Activated CD8-positive, alpha-beta memory T cell treated with anti-CD3 and anti-CD28 coated beads for 1 hour (primary cell): ENCODE measurements around the gene BTBD1.
"Not testable (repeated sequence)": the region's sequence is repeated elsewhere in the genome, so short reads cannot be mapped to it uniquely, and the experiment has no call there.

Source experiments
- DNase-seq, 2 donors: peaks; one replicate each; pipeline ENCODE4 v3.0.0-alpha.2; 2020; ENCODE audit warnings: low read depth in 1 of 2; ENCODE audit errors: extremely low read depth in 1 of 2

BTBD1 gene

DNA sequence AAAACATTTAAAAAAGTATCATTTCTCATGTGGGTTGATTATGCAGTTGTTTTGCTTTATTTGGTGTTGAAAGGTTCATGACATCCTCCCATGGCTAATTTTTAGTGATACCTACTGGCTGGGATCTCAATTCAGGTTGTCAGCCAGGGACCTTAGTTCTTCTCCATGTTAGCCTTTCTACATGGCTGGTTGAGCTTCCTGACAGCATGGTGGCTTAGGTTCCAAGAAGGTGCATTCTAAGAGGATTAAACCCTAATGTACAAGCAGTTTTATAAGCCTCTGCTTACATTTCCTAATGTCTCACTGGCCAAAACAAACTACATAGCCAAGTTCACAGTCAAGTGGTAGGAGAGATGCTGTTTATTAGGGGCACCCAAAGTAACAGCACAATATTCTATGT is 31.0 kb upstream of the BTBD1 start:
- DNase-seq, result no peak

DNA sequence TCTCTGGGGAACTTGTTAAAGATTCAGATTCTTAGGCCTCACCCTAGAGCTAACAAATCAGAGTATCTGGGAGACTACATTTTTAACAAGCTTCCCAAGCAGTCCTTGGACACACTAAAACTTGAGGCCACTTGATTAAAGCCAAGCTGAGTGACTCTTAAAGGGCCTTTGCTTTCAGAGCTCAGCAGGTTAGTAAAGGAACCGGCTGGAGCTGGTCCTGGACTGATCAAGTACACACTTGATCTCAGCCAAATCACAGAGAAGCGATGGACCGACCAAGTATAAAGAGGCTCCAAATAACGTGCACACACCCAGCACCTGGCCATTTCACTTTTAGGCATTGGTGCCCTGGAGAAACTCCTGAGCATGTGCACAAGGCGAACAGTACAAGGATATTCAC is 27.5 kb upstream of the BTBD1 start:
- DNase-seq, result no peak

DNA sequence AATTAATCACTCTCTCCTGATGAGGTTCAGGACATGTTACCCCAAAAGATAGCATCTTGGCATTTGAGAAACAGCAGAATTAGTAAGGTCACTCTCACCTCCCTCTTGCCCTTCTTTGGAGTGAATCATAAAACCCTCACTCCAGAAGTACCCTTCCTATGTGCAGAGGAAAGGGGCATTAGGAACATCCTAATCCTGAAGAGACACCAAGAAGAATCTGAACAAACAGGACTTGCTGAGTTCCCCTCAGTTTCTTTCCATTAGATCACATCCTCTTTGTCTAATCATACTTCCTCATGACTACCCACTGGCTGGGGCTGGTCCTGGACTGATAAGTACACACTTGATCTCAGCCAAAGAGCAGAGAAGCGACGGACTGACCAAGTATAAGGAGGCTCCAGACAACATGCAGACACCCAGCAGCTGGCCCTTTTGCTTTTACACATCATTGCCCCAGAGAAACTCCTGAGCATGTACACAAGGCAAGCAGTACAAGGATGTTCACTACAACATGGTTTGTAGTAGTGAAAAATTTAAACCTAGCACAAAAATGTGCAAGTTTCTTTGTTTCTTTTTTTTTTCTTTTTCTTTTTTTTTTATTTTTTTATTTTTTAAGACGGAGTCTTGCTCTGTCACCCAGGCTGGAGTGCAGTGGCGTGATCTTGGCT is 25.4 kb upstream of the BTBD1 start:
- no peak for DNase-seq

DNA sequence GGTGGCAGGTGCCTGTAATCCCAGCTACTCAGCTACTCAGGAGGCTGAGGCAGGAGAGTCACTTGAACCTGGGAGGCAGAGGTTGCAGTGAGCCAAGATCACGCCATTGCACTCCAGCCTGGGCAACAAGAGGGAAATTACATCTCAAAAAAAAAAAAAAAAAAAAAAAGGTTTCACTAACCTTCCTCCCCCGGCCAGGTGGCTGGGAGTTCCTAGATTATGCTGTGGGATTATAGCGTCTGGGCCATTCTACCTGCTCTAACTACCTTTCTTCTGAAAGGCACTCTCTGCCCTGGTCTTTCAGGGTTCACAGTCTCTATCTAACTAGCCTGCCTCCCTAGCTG is 24.9 kb upstream of the BTBD1 start:
- DNase-seq, result not testable (repeated sequence)

DNA sequence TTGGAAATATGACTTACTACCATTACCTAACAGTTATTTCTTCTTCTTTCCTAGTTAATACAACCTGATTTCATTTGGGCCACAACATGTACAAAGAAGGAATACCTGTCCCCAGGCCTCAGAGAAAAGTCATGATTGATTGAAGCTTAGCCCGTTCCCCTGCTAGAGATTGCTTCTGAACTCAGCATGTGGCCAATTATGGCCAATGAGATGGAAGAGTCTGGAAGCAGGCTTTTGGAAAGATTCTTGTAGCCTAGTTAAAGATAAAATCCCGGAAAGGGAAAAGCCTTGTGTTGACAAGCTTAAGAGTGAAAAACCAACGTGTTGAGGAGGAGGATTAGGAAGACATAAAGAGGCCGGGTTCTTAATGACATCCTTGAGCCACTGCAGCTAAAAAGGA is 23.4 kb upstream of the BTBD1 start:
- no peak for DNase-seq

DNA sequence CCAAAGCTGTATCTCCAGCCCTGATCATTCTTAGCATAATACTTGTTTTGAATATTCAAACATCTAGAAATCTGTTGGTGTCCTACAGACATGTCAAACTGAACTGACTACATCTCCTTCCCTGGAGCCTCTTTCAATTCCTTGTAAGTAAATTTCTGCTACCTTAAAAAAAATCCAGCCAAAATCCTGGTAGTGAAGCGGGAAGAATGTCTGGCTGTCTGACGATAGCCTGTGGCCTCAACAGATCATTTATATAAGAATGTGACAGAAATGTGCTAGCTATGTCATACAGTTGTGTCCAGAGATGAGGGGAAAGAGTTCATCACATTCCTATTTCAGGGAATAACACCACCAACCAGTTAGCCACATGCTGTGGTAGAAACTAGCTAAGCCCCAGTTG is 21.8 kb upstream of the BTBD1 start:
- no peak for DNase-seq

DNA sequence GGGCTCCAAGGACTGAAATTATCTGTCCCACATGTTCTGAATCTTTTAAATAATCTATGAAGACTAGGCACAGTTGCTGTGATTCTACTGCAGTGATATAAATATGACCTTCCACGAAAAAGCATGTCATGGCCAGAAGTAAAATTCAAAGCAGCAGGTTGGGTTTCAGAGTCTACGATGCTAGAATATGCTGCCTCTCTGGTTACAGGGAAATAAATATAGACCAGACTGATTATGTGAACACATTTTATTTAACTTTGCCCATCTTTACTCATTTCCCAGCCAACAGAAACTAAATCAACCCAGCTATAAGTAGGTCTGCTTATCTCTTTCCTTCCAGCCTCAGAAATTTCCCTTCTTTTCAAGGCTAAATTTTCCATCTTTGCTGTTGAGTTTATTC is 20.5 kb upstream of the BTBD1 start:
- no peak for DNase-seq

DNA sequence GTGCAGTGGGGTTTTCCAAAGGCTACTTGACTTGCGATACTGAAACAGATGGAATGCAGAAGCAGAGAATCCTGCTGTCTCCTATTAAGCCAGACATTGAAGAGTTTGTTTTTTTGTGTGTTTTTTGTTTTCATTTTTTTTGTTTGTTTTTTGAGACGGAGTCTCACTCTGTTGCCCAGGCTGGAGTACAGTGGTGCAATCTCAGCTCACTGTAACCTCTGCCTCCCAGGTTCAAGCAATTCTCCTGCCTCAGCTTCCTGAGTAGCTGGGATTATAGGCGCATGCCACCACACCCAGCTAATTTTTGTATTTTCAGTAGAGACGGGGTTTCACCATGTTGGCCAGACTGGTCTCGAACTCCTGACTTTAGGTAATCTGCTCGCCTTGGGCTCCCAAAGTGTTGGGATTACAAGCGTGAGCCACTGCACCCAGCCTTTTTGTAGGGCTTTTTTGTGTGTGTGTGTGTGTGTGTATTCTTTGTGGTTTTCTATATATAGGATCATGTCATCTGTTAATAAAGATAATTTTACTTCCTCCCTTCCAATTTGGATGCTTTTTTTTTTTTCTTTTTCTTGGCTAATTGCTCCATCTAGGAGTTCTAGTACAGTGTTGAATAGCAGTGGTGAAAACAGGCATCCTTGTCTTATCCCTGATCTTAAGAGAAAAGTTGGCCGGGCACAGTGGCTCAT is 19.0 kb upstream of the BTBD1 start:
- DNase-seq, result not testable (repeated sequence)

DNA sequence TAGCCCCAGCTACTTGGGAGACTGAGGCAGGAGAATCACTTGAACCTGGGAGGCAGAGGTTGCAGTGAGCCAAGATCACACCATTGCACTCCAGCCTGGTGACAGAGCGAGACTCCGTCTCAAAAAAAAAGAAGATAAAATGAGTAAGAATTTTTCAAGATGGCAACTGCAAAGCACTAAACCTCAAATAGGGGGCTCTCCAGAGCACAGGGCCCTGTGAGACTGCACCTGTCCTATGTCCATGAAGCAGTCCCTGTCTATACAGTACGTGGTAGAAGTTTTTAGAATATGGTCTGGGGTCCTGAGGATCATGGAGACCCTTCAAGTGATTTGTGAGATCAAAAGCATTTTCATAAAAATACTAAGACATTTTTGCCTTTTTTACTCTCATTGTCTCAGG is 18.4 kb upstream of the BTBD1 start:
- DNase-seq, result not testable (repeated sequence)

DNA sequence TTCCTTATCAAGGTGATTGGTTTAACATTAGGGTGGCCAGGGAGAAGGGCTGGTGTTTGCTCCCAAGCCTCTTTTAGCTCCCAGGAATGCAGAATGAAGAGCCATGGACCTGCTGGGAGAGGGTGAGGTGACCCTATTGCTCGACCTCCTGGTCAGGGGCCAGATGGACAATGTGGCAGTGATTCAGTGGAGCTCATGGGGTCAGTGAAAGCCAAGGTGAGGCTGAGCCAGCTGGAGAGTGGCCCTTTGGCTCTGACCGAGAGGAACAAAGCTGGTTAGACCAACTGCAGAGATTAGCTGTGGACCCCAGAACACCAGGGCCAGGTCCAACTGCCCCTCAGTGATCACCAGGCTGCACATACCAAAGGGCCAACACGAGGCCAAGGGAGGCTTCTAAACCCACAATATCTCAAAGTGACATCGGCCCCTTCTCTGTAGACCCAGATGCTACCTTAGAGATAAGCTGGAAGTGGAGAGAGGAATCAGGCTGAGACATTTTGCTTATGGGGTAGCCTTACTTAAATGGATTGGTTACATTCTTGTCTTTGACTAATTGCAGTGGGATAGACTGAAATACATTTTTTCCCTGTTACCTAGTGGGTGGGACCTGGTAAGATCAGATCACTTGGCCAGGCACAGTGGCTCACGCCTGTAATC is 15.8 kb upstream of the BTBD1 start:
- DNase-seq, result no peak

DNA sequence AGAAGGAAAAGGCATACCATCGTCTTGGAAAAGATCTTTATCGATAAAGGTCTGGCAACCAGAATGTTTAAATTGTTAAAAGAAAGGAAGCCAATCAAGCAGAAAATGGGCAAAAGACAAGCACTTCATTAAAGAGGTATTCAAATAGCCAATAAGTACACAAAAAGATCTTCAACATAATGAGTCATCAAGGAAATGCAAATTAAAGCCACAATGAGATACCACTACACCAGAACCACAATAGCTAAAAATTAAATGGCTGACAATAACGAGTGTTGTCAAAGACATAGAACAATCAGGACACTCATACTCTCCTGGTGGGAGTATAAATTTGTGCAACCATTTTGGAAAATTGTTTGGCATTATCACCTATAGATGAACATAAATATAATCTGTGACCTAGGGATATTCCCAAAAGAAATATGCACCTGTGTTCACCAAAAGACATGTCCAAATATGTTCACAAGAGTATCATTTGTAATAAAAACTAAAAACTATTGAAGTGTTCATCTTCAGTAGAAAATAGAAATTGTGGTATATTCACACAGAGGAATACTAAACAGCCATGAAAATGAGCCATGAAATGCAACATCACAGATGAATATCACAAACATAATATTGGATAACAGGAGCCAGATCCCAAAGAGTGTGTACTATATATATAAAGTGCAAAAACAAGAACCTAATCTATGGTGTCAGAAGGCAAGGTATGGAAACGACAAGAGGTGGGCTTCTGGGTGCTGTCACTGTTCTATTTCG is 14.4 kb upstream of the BTBD1 start:
- no peak for DNase-seq

DNA sequence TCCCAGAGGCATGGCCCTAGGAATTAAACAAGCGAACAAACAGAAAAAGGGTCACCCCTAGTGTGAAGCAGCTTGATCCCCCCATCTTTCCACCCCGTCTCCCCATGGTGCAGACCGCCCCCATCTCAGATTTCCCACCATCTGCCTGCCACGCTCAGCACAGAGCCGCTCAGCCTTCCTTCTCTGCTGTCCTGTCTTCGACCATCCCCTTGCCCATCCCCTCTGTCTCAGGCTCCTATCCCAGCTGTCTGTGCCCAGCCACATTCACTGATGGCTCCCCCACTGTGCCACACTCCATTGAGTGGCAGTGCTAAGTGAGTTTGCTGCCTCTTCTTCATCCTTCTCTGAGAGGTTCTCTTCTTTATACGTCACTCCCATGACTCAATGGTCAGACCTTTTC is 11.7 kb upstream of the BTBD1 start:
- DNase-seq, result no peak

DNA sequence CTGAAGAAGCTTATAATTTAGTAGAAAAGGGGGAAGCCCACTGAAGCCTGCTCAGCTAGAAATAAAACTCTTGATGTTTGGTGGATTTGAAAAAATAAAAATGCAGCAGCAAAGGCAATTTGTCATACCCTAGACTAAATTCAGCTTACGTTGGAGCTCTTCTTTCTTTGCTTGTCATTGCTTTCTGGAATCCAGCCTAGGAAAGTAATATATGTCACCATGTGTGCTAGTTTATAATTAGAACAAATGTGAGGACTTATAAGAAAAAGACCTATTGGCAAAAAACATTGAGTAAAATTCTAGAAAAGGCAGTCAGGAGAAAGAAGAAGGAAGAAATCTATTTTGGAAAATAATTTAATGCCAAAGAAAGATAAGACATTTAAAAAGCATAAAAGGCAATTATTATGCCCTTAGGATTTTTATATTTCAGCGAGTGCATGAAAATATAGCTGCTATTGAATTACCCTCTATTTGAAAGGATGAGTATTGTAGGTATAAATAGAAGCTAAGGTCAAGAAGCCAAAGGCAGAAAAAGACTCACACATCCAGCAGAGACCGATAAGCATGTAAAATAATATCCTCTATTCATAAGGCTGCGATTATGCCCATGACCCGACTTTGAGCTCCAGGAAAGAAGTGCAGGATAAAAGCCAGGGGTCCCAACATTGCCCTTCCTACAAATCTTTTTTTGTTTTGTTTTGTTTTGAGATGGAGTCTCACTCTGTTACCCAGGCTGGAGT is 10.6 kb upstream of the BTBD1 start:
- no peak for DNase-seq

DNA sequence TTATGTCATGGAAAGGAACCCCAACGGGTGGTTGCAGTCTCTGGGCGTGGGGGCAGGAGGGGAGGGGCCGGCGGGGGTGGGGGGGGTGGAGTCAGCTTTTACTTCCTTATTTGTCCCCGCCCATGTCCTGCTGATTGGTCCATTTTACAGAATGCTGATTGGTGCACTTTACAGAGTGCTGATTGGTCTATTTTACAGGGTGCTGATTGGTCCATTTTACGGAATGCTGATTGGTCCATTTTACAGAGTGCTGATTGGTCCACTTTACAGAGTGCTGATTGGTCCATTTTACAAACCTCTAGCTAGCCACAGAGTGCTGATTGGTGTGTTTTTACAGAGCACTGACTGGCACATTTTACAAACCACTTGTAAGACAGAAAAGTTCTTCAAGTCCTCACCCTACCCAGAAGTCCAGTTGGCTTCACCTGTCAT is 2.2 kb upstream of the BTBD1 start:
- DNase-seq, result peak in 1 of 2 donors; percentile 20

DNA sequence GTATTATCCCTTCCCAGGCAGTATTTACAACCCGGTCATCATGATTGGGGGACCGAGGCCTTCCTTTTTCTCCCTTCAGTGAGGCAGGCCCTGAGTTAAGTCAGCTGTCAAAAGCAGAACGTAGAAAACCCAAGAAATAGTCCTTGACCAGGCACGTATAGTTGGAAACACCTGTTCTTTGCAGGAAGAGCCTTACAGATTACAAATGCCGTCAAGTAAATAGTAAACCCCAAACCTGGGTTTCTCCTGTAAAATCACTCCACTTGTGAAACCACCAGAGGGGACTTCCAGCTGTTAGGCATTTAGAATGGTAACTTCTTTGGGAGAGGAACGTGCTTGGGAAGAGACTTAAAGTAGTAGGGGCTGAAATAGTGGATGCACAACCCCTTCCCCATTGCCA is 1.0 kb upstream of the BTBD1 start:
- no peak for DNase-seq

DNA sequence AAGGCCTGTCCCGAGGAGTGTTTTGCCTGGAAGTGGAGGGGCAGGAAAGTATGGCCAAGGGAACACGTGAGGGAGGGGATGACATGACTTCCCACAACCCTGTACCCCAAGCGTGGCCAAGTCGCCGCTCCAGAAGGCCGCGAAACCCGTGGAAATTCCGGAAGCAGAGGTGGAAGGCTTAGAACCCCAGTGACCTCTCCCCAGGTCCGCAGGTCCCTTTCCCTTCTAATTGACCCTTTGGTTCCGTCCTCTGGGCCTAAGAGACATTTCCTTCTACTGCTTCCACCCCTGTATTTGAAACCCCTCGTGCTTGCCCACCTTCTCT is 548 bp upstream of the BTBD1 start:
- DNase-seq, result no peak

DNA sequence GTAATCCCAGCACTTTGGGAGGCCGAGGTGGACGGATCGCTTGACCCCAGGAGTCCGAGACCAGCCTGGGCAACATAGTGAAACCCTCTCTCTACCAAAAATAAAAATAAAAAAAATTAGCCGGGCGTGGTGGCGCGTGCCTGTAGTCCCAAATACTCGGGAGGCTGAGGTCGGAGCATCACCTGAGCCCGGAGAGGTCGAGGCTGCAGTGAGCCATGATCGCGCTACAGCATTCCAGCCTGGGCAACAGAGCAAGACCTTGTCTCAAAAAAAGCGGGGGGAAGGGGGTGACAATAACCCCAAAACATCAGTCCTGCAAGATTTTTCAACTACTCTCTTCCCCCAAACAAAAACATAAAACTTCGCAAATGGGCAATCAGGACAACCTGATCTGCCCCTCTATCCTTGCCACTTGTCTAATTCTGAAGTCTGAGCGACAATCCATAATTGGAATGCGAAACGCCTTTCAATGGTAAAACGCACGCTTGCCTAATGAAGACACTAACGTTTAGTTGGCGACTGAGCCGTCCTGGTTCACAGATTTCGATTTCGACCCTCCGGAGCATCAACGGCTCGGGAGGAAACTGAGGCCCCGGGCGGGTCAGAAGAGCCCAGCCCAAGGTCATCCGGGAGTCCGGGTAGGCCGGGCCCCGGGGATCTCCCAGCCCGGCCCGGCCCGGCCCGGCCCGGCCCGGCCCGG is 868 bp downstream of the BTBD1 start:
- DNase-seq, result no peak

DNA sequence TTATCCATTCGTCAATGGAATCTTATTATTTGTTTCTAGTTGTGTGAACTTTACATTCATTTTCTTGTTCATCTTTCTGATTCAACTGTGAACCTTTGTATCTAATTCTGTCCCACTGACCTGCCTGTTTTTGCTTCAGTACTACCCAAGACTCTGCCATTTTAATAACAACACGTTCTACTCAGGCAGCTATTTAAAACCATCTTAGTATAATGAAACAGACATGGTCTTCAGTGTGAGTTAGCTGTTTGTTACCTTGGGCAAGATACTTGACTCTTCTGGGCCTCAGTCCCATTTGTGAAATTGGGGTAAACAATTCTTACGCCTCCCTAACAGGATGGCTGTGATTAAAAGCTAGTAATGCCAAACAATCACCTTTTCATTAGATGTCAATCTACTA is 1.6 kb downstream of the BTBD1 start:
- no peak for DNase-seq

DNA sequence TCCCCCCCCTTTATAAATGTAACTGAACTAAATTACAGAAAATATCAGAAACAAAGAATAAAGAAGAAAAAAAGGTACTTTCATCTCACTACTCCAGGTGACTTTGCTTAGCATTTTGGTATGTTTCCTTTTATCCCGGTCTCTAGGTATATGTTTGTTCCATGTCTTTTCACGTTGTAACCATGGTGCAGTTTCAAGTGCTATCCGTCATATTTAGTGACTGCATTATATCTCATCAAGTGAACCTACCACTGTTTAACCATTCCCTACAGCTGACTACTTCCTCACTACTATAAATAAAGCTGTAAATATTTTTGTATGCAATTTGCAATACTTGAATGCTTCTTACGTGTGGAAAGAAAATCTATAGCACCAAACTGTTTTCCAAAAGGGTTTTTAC is 2.2 kb downstream of the BTBD1 start:
- DNase-seq, result no peak

DNA sequence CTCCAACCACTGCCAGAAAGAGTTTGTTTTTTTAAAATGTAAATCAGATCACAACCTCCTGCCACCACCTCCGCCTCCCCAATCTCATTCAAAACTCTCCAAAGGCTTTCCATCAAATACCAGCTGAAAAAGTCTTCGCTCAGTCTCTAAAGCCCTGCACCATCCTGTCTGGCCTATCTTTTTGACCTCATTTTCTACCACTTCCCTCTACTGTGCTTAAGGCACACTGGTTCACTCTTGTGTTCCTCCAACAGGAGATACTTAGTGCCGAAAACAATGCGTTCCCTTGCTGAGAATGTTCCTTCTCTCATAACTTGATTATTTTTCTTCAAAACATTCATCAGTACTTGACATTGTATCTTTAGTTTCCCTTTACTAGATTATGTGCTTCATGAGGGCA is 3.5 kb downstream of the BTBD1 start:
- DNase-seq, result no peak

DNA sequence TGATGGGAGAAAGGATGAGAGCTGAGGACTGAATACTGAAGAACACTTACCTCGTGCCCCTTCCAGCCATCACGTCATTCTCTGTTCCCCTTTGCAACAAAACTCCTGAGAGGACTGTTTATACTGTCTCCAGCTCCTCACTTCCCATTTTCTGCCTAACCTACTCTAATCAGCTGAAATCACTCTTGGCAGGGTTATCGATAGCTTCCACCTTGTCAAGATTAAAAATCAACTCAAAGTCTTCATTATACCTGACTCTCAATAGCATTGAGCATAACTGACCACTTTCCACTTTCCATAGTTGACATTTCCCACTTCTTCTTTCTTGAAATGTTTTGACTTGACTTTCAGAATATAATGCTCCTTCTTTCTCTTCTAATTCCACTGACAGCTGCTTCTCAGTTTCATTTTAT is 4.3 kb downstream of the BTBD1 start:
- DNase-seq, result no peak
